22Rv1 (cell line): ENCODE data around the gene GYG2.

Source experiments
- ZFX ChIP-seq: fragments of 450-650 bp; IDR thresholded peaks from 2 replicates; pipeline ENCODE4 v1.6.1; 2017; ENCODE audit warnings: antibody characterized with exemption, borderline replicate concordance
- TF ChIP-seq, protein P1 (sequence below): fragments of 450-650 bp; IDR thresholded peaks from 2 replicates; pipeline ENCODE4 v1.5.1; 2017; ENCODE audit warnings: mild to moderate bottlenecking

DNA sequence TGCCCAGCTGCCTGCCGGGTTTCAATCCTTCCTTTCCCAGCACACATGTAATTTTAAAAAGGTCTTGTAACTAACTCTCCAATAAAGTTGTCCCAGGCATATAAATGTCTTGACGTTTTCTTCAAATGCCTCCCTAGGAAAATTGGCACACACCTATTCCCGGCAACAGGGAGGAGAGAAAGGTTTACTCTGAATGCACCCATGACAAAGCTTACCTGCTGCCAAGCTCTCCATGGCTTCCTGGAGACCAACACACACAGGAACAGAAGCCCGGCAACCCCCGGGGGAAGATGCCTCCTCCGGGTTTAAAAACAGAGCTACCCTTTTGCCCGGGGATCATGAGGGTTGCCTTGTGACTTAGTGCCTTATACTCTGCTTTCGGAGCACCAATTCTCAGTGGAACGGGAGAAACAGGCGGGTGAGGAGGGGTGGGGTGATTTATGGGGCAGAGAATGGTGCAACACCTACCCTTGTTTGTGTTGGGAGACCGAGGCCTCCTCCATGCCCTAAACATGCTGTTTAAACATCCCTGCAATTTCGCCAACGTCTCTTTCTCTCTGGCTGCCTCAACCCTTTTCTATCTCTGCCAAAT is 4.8 kb upstream of the GYG2 start:
- TF ChIP-seq, protein P1, sequence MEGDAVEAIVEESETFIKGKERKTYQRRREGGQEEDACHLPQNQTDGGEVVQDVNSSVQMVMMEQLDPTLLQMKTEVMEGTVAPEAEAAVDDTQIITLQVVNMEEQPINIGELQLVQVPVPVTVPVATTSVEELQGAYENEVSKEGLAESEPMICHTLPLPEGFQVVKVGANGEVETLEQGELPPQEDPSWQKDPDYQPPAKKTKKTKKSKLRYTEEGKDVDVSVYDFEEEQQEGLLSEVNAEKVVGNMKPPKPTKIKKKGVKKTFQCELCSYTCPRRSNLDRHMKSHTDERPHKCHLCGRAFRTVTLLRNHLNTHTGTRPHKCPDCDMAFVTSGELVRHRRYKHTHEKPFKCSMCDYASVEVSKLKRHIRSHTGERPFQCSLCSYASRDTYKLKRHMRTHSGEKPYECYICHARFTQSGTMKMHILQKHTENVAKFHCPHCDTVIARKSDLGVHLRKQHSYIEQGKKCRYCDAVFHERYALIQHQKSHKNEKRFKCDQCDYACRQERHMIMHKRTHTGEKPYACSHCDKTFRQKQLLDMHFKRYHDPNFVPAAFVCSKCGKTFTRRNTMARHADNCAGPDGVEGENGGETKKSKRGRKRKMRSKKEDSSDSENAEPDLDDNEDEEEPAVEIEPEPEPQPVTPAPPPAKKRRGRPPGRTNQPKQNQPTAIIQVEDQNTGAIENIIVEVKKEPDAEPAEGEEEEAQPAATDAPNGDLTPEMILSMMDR: no peak
- TF ChIP-seq ZFX: no peak
